HL-60/S4 treated with retinoic acid at 250 ng/mL for 4 days and 3 days (cell line): ENCODE measurements around the gene CDK17.

Experiments
- in situ Hi-C: fragments of 300-500 bp; cut with MboI; formaldehyde crosslinking; loops from 2 replicates; pipeline ENCODE4 v1.7.0; 2022; ENCODE audit warnings: low sequenced_read_pairs

Gene CDK17

GRCh38 chr12:96241846-96242256 is 158.4 kb downstream of the CDK17 start:
- in situ Hi-C loops = no loop called here

DNA sequence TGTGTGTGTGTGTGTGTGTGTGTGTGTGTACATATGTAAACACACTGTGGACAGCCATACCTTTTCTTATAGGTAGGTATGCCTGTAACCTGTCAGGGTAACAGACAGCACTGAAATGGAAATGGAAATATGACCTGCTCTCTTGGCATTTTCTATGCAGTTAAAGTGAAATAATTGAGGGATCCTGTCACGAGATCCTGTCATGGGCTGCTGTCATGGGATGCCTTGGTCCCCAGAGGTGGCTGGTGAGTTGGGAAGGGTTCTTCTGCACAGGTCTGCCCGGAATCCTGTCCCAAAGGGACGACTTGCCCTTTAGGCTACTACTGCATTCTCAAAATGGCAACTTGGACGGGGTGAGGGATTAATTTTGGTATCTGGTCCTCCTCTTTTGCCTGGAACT is 158.8 kb downstream of the CDK17 start:
- in situ Hi-C loops = no loop called here

GRCh38 chr12:96240656-96241055 is 159.6 kb downstream of the CDK17 start:
- in situ Hi-C loops = no loop called here

DNA sequence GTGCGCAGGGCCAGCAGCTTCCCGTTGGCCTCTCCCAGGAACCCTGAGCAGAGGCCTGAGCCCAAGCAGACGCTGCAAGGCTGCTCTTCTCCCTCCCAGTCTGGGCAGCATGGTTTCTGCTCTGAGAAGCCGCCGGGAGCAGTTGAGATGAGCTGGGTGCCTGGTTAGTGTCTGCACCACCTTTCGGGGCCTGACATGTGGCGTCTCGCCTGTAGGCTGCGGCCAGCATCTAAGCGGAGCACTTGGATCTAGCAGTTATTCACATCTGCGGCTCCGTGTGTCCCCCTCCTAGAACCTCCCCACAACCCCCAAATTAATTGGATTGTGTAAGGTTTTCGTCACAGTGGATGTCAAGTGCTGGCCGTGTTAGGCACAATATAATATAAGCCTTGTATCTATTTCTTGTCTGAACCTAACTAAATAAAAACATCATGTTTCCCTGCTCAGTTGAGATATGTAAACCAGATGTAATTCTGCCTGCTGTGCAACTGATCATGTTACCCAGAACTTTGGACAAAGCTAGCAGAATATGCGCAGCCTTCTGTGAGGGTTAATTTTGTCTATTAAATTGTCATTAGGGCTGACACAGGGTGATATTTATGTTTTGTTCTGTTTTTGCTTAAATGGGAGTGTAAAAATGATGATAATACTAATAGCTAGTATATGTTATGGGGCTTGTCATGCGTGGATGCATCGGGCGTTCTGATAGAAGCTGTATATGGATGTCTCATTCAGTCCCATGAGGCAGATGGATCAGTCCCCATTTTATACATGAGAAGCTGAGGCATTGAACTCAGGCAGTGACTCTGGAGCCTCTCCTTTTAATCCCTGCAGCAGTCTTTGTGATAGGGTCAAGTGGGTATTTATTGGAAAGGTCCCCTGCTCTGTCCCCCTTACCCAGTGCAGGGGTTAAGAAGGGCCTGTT is 160.3 kb downstream of the CDK17 start:
- in situ Hi-C loops = no loop called here

- in situ Hi-C loops = no loop called here
Observed at GRCh38 chr12:96238336-96239047, 161.7 kb downstream of the CDK17 start.

- in situ Hi-C loops = no loop called here
Observed at GRCh38 chr12:96237465-96238077, 162.7 kb downstream of the CDK17 start.

- in situ Hi-C loops = no loop called here
Observed at GRCh38 chr12:96237035-96237434, 163.2 kb downstream of the CDK17 start.

GRCh38 chr12:96236221-96236822 is 163.9 kb downstream of the CDK17 start:
- in situ Hi-C loops = no loop called here

- in situ Hi-C loops = no loop called here
Observed at GRCh38 chr12:96235484-96235826, 164.8 kb downstream of the CDK17 start.

GRCh38 chr12:96234591-96235483 is 165.4 kb downstream of the CDK17 start:
- in situ Hi-C loops = no loop called here

GRCh38 chr12:96233939-96234461 is 166.2 kb downstream of the CDK17 start:
- in situ Hi-C loops = no loop called here

- in situ Hi-C loops = no loop called here
Observed at GRCh38 chr12:96233168-96233567, 167.1 kb downstream of the CDK17 start.

- in situ Hi-C loops = no loop called here
Observed at GRCh38 chr12:96230646-96231045, 169.6 kb downstream of the CDK17 start.

- in situ Hi-C loops = no loop called here
Observed at GRCh38 chr12:96228566-96229248, 171.5 kb downstream of the CDK17 start.
